ENCODE measurements around the gene OAF. TPM values are rescaled to one million over a fixed set of nuclear protein-coding genes. Genes with fewer than 3 reads are reported as not detected.
"Not testable (repeated sequence)": the region's sequence is repeated elsewhere in the genome, so short reads cannot be mapped to it uniquely, and the experiment has no call there.

OAF gene
- total RNA-seq (2014; rRNA removed; shearing (Covaris generic)), result 41.9 and 47.0 TPM in 2 replicates

DNA sequence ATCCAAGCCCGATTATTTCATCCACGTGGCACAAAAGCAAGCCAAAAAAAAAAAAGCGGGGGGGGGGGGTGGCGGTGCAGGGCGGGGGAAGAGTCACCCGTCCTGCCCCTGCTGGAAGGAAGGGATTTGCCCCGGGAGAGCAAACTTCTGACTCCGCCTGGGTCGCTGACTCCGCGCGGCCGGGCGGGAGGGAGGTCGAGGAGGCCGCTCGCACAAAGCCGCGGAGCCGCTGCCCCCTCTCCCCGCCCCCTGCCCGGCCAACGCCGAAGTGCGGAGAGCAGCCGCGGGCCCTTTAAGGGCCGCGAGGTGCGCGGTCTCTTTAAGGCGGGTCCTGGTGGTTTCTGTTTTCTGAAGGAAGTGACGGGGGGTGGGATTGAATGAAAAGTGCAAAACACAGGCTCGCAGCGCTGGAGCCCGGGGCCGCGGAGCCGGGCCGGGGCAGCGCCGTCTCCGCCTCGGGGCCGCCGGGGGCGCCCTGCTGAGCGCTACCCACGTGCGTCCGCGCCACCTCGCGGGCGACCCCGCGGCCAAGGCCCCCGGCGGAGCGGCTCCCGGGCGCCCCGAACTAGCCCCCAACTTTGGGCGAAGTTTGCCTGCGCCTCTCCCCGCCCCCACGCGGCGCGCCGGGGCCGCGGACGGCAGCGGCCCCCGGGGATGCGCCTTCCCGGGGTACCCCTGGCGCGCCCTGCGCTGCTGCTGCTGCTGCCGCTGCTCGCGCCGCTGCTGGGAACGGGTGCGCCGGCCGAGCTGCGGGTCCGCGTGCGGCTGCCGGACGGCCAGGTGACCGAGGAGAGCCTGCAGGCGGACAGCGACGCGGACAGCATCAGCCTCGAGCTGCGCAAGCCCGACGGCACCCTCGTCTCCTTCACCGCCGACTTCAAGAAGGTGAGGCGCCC lies at the start of gene OAF:
Gene OAF (plus strand): TSS at position 407 of the 896 bp plus-strand sequence. CDS start 248 bp downstream, at position 655.
- peak; percentile 88 for DNase-seq (ENCODE audit: low read depth)

- DNase-seq (ENCODE audit: low read depth), result no peak
Measured at GRCh38 chr11:120167659-120168058, 43.2 kb upstream of the OAF start.

GRCh38 chr11:120168108-120168959 lies 42.5 kb upstream of the OAF start:
- no peak for DNase-seq (ENCODE audit: low read depth)

DNA sequence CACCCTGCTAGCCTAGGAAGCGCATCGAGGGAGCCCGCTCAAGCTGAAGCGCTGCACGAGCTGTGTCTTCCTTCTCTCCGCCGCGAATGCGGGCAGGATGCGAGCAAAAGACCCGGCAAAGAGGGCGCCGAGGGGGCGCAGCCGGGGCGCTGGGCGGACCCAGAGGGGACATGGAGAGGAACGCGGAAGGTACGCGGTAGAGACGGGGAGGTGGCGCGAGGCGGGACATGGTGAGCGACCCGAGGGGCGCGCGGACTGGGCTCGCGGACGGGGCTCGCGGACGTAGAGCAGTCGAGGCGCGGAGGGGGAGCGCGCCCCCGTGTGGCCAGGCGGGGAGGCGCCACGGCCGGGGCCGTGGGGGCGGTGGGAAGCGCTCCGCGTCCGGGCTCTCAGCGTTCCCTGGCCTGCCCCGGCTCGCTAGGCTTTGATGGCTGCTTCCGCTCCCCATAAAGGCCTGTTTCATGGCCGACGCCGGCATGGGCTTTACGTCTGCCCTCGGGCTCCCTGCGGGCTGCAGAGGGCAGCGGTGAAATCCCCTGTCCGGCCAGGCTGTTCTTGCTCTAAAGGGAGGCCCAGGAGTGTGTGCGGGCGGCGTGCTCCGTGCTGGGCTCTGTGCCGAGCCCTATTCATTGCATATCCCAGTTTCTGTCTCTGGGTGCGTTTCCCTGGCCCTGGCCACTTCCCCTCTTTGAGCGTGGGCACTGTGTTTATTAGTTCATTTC lies 41.7 kb upstream of the OAF start:
- DNase-seq (ENCODE audit: low read depth), result peak; percentile 60

DNA sequence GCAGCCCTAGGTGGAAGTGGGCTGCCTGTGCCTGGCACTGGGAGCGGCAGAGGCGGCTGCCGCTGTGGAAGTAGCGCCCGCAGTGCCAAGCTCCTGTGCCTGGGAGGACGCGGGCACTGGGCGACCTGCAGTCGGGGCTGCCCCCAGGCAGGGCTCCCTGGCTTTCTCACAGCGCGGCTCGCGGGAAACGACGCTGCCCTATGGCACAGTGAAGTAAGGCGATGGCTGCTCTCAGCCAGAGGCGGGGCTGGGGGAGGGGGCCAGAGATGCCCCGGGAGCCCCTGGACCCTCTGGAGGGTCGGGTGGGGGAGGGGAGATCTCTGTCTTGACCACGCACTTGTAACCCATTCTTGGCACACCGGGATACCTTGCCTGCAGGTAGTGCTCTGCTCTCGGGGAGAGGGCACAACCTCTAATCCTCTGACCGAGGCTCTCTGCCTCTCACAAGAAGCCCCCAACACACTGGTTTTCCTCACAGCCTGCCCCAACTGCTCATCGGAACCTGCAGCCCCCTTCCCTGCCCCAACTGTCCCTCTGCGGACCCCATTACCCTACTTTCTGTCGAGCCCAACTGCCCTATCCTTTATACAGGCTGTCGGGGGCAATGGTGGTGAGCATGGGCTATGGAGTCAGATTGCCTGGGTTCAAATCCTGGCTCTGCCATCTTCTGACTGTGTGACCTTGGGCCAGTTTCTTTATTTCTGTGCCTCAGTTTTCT lies 40.7 kb upstream of the OAF start:
- DNase-seq (ENCODE audit: low read depth), result no peak

GRCh38 chr11:120170741-120171261 lies 40.0 kb upstream of the OAF start:
- DNase-seq (ENCODE audit: low read depth), result no peak

- DNase-seq (ENCODE audit: low read depth), result peak; percentile 56
Measured at GRCh38 chr11:120172054-120172911, 38.5 kb upstream of the OAF start.

- no peak for DNase-seq (ENCODE audit: low read depth)
Measured at GRCh38 chr11:120173019-120173705, 37.7 kb upstream of the OAF start.

DNA sequence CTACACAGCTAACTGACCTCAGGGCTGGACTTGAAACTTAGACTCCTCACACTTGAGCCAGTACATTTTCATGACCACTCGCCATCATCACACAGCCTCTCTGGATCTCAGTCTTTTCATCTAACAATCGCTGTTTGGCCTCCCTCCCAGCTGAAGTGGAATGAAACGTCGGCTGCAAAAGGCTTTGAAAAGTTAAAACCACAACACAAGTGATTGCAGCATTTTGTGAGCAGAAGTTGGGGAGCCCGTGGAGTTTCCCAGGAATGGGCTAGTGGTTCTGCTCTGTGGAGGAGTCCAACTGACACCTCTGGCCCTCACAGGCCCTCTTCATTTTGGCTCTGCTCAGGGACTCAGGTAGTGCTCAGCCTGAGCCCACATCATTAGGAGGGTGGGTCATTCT lies 37.0 kb upstream of the OAF start:
- DNase-seq (ENCODE audit: low read depth), result no peak

GRCh38 chr11:120174866-120175265 lies 36.0 kb upstream of the OAF start:
- no peak for DNase-seq (ENCODE audit: low read depth)

DNA sequence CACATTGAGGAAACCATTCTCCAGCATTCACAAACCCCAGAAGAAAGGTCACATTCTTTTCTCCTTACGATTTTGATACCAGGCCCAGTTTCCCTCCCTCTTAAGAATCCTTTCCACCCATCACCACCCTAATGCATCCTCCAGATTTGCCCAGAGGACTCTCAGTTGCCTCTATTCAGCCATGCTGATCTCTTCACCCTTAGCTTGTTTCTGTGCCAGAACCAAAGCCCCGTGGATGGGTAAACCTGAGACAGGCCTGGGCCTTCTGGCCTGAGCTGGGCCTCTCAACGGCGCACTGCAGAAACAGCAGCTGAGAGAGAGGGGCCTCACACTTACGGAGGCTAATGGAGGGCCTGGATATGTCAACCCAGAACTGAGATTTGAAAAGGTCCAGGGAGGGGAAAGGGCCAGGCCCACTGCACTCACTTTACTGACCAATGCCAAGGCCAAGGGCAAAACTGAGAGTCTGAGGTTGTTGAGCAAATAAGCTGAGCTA lies 32.2 kb upstream of the OAF start:
- DNase-seq (ENCODE audit: low read depth), result peak; percentile 18

GRCh38 chr11:120179057-120179672 lies 31.7 kb upstream of the OAF start:
- no peak for DNase-seq (ENCODE audit: low read depth)

DNA sequence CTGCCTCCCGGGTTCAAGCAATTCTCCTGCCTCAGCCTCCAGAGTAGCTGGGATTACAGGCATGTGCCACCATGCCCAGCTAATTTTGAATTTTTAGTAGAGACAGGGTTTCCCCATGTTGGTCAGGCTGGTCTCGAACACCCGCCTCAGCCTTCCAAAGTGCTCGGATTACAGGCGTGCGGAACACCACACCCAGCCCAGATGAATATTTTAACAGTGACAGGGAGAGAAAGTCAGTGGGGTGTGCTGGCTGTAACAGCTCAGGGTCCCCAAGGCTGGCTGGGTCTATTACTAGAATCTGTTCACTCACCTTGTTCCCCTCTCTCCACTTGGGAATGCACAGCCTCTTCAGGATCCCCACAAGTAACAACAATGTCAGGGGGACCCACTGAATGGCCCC lies 30.8 kb upstream of the OAF start:
- not testable (repeated sequence) for DNase-seq (ENCODE audit: low read depth)

GRCh38 chr11:120180551-120181232 lies 30.1 kb upstream of the OAF start:
- peak; percentile 14 for DNase-seq (ENCODE audit: low read depth)

GRCh38 chr11:120181376-120181975 lies 29.4 kb upstream of the OAF start:
- no peak for DNase-seq (ENCODE audit: low read depth)

- no peak for DNase-seq (ENCODE audit: low read depth)
Measured at GRCh38 chr11:120182372-120182771, 28.5 kb upstream of the OAF start.

DNA sequence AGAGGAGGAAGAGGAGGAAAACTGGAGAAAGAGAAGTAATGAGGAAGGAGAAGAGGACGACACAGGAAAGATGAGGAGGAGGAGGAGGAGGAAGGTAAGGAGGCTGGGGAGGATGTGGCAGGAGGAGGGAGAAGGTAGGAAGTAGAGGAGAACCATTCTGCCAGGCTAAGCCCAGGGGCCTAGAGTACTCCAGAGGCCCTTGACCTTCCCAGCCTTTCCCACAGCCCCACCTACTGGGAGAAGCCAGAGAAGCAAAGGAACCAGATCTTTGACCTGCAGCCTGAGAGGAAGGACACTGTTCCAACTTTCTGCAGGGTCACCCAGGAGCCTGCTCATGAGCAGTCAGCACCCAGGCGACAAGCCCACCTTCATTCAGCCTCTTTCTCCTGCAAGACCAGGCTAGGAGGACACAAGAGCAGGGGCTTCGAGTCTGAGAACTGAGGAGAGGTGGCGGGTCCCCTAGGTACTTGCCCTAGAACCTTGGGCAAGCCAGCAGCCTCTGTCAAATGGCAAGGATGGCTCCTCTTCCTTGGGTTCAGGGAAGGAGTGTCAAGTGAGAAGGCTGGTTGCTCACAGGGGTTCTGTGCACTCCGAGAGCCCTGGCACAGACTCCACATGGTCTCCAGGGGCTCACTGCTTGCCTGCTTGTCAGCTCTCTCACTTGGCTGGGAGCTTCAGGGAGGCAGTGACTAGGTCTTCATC lies 27.9 kb upstream of the OAF start:
- DNase-seq (ENCODE audit: low read depth), result no peak

All from RPMI7951 (cell line).